Body of pancreas (tissue), 4 donors: ENCODE data around the gene ZNF138.

Experiments
- POLR2A ChIP-seq, 3 donors: fragments of 450-650 bp; IDR thresholded peaks; one replicate each; pipeline ENCODE4 v1.6.1; 2016; ENCODE audit warnings: antibody characterized with exemption in 3 of 3, mild to moderate bottlenecking in 2 of 3
- TF ChIP-seq, protein P1 (sequence below), 7 experiments: fragments of 450-650 bp in 4 of 7; fragments of 200-600 bp in 3 of 7; sonication (generic) in 3 of 7; IDR thresholded peaks; one replicate each; pipeline ENCODE4 v1.5.1; 2016 to 2019; ENCODE audit warnings: antibody characterized with exemption in 7 of 7

GRCh38 chr7:64787295-64787694, 6.9 kb upstream of the ZNF138 start:
- TF ChIP-seq, protein P1, sequence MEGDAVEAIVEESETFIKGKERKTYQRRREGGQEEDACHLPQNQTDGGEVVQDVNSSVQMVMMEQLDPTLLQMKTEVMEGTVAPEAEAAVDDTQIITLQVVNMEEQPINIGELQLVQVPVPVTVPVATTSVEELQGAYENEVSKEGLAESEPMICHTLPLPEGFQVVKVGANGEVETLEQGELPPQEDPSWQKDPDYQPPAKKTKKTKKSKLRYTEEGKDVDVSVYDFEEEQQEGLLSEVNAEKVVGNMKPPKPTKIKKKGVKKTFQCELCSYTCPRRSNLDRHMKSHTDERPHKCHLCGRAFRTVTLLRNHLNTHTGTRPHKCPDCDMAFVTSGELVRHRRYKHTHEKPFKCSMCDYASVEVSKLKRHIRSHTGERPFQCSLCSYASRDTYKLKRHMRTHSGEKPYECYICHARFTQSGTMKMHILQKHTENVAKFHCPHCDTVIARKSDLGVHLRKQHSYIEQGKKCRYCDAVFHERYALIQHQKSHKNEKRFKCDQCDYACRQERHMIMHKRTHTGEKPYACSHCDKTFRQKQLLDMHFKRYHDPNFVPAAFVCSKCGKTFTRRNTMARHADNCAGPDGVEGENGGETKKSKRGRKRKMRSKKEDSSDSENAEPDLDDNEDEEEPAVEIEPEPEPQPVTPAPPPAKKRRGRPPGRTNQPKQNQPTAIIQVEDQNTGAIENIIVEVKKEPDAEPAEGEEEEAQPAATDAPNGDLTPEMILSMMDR (IDR thresholded peaks at IDR 0.05) = no peak
- no peak for TF ChIP-seq POLR2A (IDR thresholded peaks at IDR 0.05)
